ENCODE results near the gene CAPN8.

The CAPN8 gene

GRCh38 chr1:223654083-223654482 lies 11.4 kb downstream of the CAPN8 start:
- no peak for DNase-seq (ENCODE audit: low spot score)

GRCh38 chr1:223653431-223653830 lies 12.1 kb downstream of the CAPN8 start:
- DNase-seq (ENCODE audit: low spot score) = no peak

- no peak for DNase-seq (ENCODE audit: low spot score)
These were observed 12.5 kb downstream of the CAPN8 start for GRCh38 chr1:223653015-223653414.

GRCh38 chr1:223652436-223652941 lies 13.0 kb downstream of the CAPN8 start:
- no peak for DNase-seq (ENCODE audit: low spot score)

- DNase-seq (ENCODE audit: low spot score) = no peak
These were observed 14.1 kb downstream of the CAPN8 start for GRCh38 chr1:223651291-223651991.

- no peak for DNase-seq (ENCODE audit: low spot score)
These were observed 15.0 kb downstream of the CAPN8 start for GRCh38 chr1:223650465-223650864.

GRCh38 chr1:223649222-223649621 lies 16.3 kb downstream of the CAPN8 start:
- no peak for DNase-seq (ENCODE audit: low spot score)

GRCh38 chr1:223647249-223647648 lies 18.3 kb downstream of the CAPN8 start:
- DNase-seq (ENCODE audit: low spot score) = no peak

- DNase-seq (ENCODE audit: low spot score) = no peak
These were observed 19.6 kb downstream of the CAPN8 start for GRCh38 chr1:223645903-223646302.

- DNase-seq (ENCODE audit: low spot score) = no peak
These were observed 23.3 kb downstream of the CAPN8 start for GRCh38 chr1:223642237-223642636.

GRCh38 chr1:223641523-223642039 lies 23.9 kb downstream of the CAPN8 start:
- no peak for DNase-seq (ENCODE audit: low spot score)

GRCh38 chr1:223639331-223639749 lies 26.2 kb downstream of the CAPN8 start:
- DNase-seq (ENCODE audit: low spot score) = no peak

- no peak for DNase-seq (ENCODE audit: low spot score)
These were observed 30.3 kb downstream of the CAPN8 start for GRCh38 chr1:223635236-223635635.

- no peak for DNase-seq (ENCODE audit: low spot score)
These were observed 31.1 kb downstream of the CAPN8 start for GRCh38 chr1:223634423-223634822.

- no peak for DNase-seq (ENCODE audit: low spot score)
These were observed 33.5 kb downstream of the CAPN8 start for GRCh38 chr1:223631956-223632355.

GRCh38 chr1:223631473-223631872 lies 34.0 kb downstream of the CAPN8 start:
- DNase-seq (ENCODE audit: low spot score) = no peak

GRCh38 chr1:223629126-223629457 lies 36.4 kb downstream of the CAPN8 start:
- no peak for DNase-seq (ENCODE audit: low spot score)

- peak; percentile 90 for DNase-seq (ENCODE audit: low spot score)
These were observed 37.0 kb downstream of the CAPN8 start for GRCh38 chr1:223628233-223629125.

- peak; percentile 73 for DNase-seq (ENCODE audit: low spot score)
These were observed 43.2 kb downstream of the CAPN8 start for GRCh38 chr1:223622132-223622842.

- peak; percentile 34 for DNase-seq (ENCODE audit: low spot score)
These were observed 44.2 kb downstream of the CAPN8 start for GRCh38 chr1:223621312-223621734.

GRCh38 chr1:223620297-223620897 lies 45.1 kb downstream of the CAPN8 start:
- no peak for DNase-seq (ENCODE audit: low spot score)

- DNase-seq (ENCODE audit: low spot score) = no peak
These were observed 46.8 kb downstream of the CAPN8 start for GRCh38 chr1:223618680-223619079.

All from HuH-7 (cell line).